Right atrium auricular region (tissue), 2 donors: ENCODE measurements around the gene FPR3. TPM values are rescaled to one million over a fixed set of nuclear protein-coding genes. Genes with fewer than 3 reads are reported as not detected.
A peak's percentile ranks its signal among the peaks of the same experiment; 100 is the strongest.

Experiments used
- DNase-seq: peaks from one replicate; pipeline ENCODE4 v3.0.0-alpha.2; 2019; ENCODE audit warnings: low spot score
- H3K27ac ChIP-seq, 2 donors: fragments of 200-600 bp; sonication (generic); 1 replicate in 1 of 2; 2 replicates in 1 of 2; pipeline ENCODE4 v1.5.1; 2016 to 2019
- H3K27me3 ChIP-seq, 2 donors: fragments of 200-600 bp; sonication (generic); one replicate each; pipeline versions ENCODE4 v1.5.1 to v1.6.0; 2017 to 2019
- H3K36me3 ChIP-seq: fragments of 200-600 bp; sonication (generic); one replicate; pipeline ENCODE4 v1.5.1; 2016
- H3K4me1 ChIP-seq, 2 donors: fragments of 200-600 bp; sonication (generic); one replicate each; pipeline versions ENCODE4 v1.5.1 to v1.6.0; 2017 to 2019
- H3K4me3 ChIP-seq, 2 donors: fragments of 200-600 bp; sonication (generic); 1 replicate in 1 of 2; 2 replicates in 1 of 2; pipeline ENCODE4 v1.5.1; 2017 to 2019; ENCODE audit warnings: mild to moderate bottlenecking in 1 of 2, moderate library complexity in 1 of 2
- H3K9me3 ChIP-seq, 2 donors: fragments of 200-600 bp; sonication (generic); one replicate each; pipeline ENCODE4 v1.5.1; 2019
- CTCF ChIP-seq, 2 donors: fragments of 200-600 bp; sonication (generic); IDR thresholded peaks; one replicate each; pipeline ENCODE4 v1.5.1; 2019; ENCODE audit warnings: antibody characterized with exemption in 2 of 2
- total RNA-seq, 2 donors: library from RNA; depleted of rRNA; stranded (reverse); fragments of >200 nt; gene quantifications; one replicate each; pipeline ENCODE4 v1.1.0, GENCODE V29; 2016

FPR3 gene
- total RNA-seq, 2 donors from 2014 or later = 1.4 to 14.7 TPM

GRCh38 chr19:51793994-51794393, 963 bp upstream of the FPR3 start:
- Histone ChIP-seq H3K36me3 (no peaks in the 10 kb centered on the region), H3K27me3 (no peaks in the 10 kb centered on the region), H3K27ac (no peak overlapping the region), H3K4me1 (peaks cover 0 to 12% of the 10 kb centered on the region in 2 donors), H3K4me3 (no peak overlapping the region), H3K9me3 (peaks cover 0 to 4% of the 10 kb centered on the region in 2 donors)
- no peak for DNase-seq
- TF ChIP-seq CTCF (IDR thresholded peaks at IDR 0.05) = no peak

GRCh38 chr19:51796195-51796679, 1.3 kb downstream of the FPR3 start:
- peaks cover 0 to 34% of the 10 kb centered on the region in 2 donors for H3K4me1 ChIP-seq
- H3K27ac ChIP-seq = peak overlapping the region; percentile 0 to 94
- peak overlapping the region in 1 of 2 donors; percentile 23 for H3K4me3 ChIP-seq
- peaks cover 0 to 4% of the 10 kb centered on the region in 2 donors for H3K9me3 ChIP-seq
- TF ChIP-seq CTCF (IDR thresholded peaks at IDR 0.05) = no peak
- DNase-seq = no peak
- no peaks in the 10 kb centered on the region for H3K36me3 ChIP-seq
- H3K27me3 ChIP-seq = no peaks in the 10 kb centered on the region

- no peak for TF ChIP-seq CTCF (IDR thresholded peaks at IDR 0.05)
- H3K36me3 ChIP-seq = no peaks in the 10 kb centered on the region
- no peak for DNase-seq
- no peak overlapping the region for H3K4me3 ChIP-seq
- peaks cover 0 to 43% of the 10 kb centered on the region in 2 donors for H3K4me1 ChIP-seq
- no peaks in the 10 kb centered on the region for H3K27me3 ChIP-seq
- peaks cover 0 to 4% of the 10 kb centered on the region in 2 donors for H3K9me3 ChIP-seq
- peak overlapping the region; percentile 0 to 94 for H3K27ac ChIP-seq
These were observed 2.5 kb downstream of the FPR3 start for GRCh38 chr19:51797480-51797879.

GRCh38 chr19:51798062-51798461, 3.1 kb downstream of the FPR3 start:
- Histone ChIP-seq H3K4me3 (no peak overlapping the region), H3K9me3 (peaks cover 0 to 3% of the 10 kb centered on the region in 2 donors), H3K27me3 (no peaks in the 10 kb centered on the region), H3K4me1 (peaks cover 0 to 43% of the 10 kb centered on the region in 2 donors), H3K36me3 (no peaks in the 10 kb centered on the region), H3K27ac (peak overlapping the region; percentile 90 to 94)
- TF ChIP-seq CTCF (IDR thresholded peaks at IDR 0.05) = no peak
- no peak for DNase-seq

- Histone ChIP-seq H3K27me3 (no peaks in the 10 kb centered on the region), H3K4me3 (peak overlapping the region in 1 of 2 donors; percentile 7), H3K27ac (peak overlapping the region; percentile 90 to 94), H3K36me3 (no peaks in the 10 kb centered on the region), H3K9me3 (no peaks in the 10 kb centered on the region), H3K4me1 (peaks cover 0 to 43% of the 10 kb centered on the region in 2 donors)
- TF ChIP-seq CTCF (IDR thresholded peaks at IDR 0.05) = peak in 1 of 2 donors; percentile 35
- peak; percentile 96 for DNase-seq
These were observed 4.2 kb downstream of the FPR3 start for GRCh38 chr19:51799034-51799773.
